Measurements from ENCODE around the gene NANOS2.

- TF ChIP-seq CTCF (conservative IDR thresholded peaks at IDR 0.05 in 1 of 2, IDR thresholded peaks at IDR 0.05 in 1 of 2; ENCODE audit: low read depth in 1 of 2, low read length in 2 of 2) (no peak), EZH2 (IDR thresholded peaks at IDR 0.05; ENCODE audit: low read length, missing control alignments) (no peak)
Measured at GRCh38 chr19:45962021-45962420, 47.4 kb upstream of the NANOS2 start.

Data from fibroblast of lung (primary cell).